HG03457 (cell line): ENCODE results near the gene ANXA3.
"Not testable (repeated sequence)": the region's sequence is repeated elsewhere in the genome, so short reads cannot be mapped to it uniquely, and the experiment has no call there.

ENCODE experiments used
- ATAC-seq: cut with Tn5 transposase; IDR thresholded peaks from one replicate; pipeline ENCODE4 v1.9.1; 2021; ENCODE audit warnings: moderate number of reproducible peaks; ENCODE audit not compliant: unreplicated experiment

ANXA3 gene

GRCh38 chr4:78570117-78570516 is 18.5 kb downstream of the ANXA3 start:
- ATAC-seq = no peak

GRCh38 chr4:78571804-78572203 is 20.2 kb downstream of the ANXA3 start:
- ATAC-seq = no peak

GRCh38 chr4:78578674-78579425 is 27.3 kb downstream of the ANXA3 start:
- ATAC-seq = no peak

GRCh38 chr4:78581618-78582017 is 30.0 kb downstream of the ANXA3 start:
- ATAC-seq = no peak

- no peak for ATAC-seq
Observed at GRCh38 chr4:78584863-78585547, 33.4 kb downstream of the ANXA3 start.

GRCh38 chr4:78585633-78586032 is 34.1 kb downstream of the ANXA3 start:
- no peak for ATAC-seq

- ATAC-seq = no peak
Observed at GRCh38 chr4:78588894-78589545, 37.5 kb downstream of the ANXA3 start.

- no peak for ATAC-seq
Observed at GRCh38 chr4:78591404-78591803, 39.8 kb downstream of the ANXA3 start.

- ATAC-seq = no peak
Observed at GRCh38 chr4:78592088-78592783, 40.7 kb downstream of the ANXA3 start.

- ATAC-seq = no peak
Observed at GRCh38 chr4:78596111-78596742, 44.7 kb downstream of the ANXA3 start.

GRCh38 chr4:78598431-78598830 is 46.9 kb downstream of the ANXA3 start:
- ATAC-seq = not testable (repeated sequence)

- ATAC-seq = no peak
Observed at GRCh38 chr4:78599147-78599546, 47.6 kb downstream of the ANXA3 start.

GRCh38 chr4:78599931-78600375 is 48.4 kb downstream of the ANXA3 start:
- no peak for ATAC-seq

- peak; percentile 71 for ATAC-seq
Observed at GRCh38 chr4:78601013-78601412, 49.4 kb downstream of the ANXA3 start.

GRCh38 chr4:78602334-78602733 is 50.8 kb downstream of the ANXA3 start:
- no peak for ATAC-seq

- ATAC-seq = no peak
Observed at GRCh38 chr4:78603384-78603783, 51.8 kb downstream of the ANXA3 start.

- no peak for ATAC-seq
Observed at GRCh38 chr4:78604988-78605387, 53.4 kb downstream of the ANXA3 start.

- ATAC-seq = no peak
Observed at GRCh38 chr4:78606035-78606434, 54.5 kb downstream of the ANXA3 start.

GRCh38 chr4:78606530-78607095 is 55.0 kb downstream of the ANXA3 start:
- no peak for ATAC-seq

GRCh38 chr4:78608684-78609083 is 57.1 kb downstream of the ANXA3 start:
- no peak for ATAC-seq
